ENCODE measurements around the gene MMP3.
"Not testable (repeated sequence)": the region's sequence is repeated elsewhere in the genome, so short reads cannot be mapped to it uniquely, and the experiment has no call there.

Gene MMP3

GRCh38 chr11:102843489-102843888, at the start of gene MMP3:
Gene MMP3, minus strand, starts transcription at chr11:102843609. Its CDS starts 63 bp downstream, at chr11:102843546.
- no peak for DNase-seq (ENCODE audit: low read depth in 2 of 2)

GRCh38 chr11:102891736-102892135, 48.3 kb upstream of the MMP3 start:
- DNase-seq (ENCODE audit: low read depth in 2 of 2) = no peak

DNA sequence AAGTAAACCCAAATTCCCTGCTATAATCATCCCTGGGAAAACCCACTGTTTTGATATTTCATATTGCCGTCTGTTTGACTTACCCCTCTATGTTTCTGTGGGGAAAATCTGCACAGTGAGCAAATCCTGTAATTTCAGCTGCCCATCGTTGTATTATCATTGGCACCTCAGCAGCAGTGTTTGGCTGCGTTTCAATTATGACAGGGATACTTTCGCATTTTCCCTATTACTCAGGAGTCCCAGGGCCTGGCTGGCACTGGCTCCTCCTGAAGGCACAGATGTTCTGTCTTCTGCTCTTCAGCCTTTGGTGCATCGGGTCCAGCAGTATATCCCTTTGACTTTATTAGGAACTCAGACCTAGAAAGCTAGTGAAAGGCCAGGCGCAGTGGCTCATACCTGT, 43.6 kb upstream of the MMP3 start:
- DNase-seq (ENCODE audit: low read depth in 2 of 2) = no peak

- no peak for DNase-seq (ENCODE audit: low read depth in 2 of 2)
Observed at GRCh38 chr11:102883141-102883540, 39.7 kb upstream of the MMP3 start.

- DNase-seq (ENCODE audit: low read depth in 2 of 2) = no peak
Observed at GRCh38 chr11:102882389-102883024, 39.1 kb upstream of the MMP3 start.

DNA sequence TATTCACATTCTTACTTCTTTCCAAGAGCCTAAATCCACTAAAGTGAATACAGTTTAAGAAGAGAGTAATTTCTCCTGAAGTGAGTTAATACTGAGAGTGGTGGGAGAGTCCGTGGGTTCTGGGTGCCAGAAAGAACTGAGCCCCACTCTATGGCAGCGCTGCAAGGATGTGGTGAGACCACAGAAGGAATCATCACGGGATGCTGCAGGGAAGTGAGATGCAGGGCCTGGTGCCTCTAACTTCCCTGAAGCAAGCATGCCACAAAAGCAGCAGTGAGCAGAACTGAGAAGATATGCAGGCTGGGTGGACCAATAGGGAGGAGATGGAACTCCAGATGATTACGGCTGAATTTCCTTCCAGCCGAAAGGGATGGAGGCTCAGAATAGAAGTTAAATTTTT, 36.4 kb upstream of the MMP3 start:
- DNase-seq (ENCODE audit: low read depth in 2 of 2) = no peak

- DNase-seq (ENCODE audit: low read depth in 2 of 2) = no peak
Observed at GRCh38 chr11:102878595-102878994, 35.2 kb upstream of the MMP3 start.

- no peak for DNase-seq (ENCODE audit: low read depth in 2 of 2)
Observed at GRCh38 chr11:102874852-102875251, 31.4 kb upstream of the MMP3 start, which contains the start of gene MMP12. Gene MMP12, minus strand, starts transcription at chr11:102874982. Its CDS starts 45 bp downstream, at chr11:102874937.

DNA sequence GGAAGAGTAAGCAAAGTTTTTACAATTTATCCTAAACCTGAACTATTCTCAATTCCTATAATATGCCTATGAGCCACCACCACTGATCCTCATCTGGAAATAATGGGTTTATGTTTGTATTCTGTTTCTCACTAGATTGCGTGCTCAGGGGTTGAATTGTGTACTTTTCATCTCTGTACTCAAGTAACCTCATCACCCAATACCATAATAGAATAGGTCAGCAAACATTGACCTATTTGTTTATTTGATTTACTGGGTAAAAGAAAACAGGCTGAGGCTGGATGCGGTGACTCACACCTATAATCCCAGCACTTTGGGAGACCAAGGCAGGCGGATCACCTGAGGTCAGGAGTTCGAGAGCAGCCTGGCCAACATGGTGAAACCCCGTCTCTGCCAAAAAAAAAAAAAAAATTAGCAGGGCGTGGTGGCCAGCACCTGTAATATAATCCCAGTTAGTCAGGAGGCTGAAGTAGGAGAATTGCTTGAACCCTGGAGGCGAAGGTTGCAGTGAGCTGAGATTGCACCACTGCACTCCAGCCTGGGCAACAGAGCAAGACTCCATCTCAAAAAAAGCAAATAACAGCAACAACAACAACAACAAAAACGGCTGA, 26.1 kb upstream of the MMP3 start:
- DNase-seq (ENCODE audit: low read depth in 2 of 2) = not testable (repeated sequence)

DNA sequence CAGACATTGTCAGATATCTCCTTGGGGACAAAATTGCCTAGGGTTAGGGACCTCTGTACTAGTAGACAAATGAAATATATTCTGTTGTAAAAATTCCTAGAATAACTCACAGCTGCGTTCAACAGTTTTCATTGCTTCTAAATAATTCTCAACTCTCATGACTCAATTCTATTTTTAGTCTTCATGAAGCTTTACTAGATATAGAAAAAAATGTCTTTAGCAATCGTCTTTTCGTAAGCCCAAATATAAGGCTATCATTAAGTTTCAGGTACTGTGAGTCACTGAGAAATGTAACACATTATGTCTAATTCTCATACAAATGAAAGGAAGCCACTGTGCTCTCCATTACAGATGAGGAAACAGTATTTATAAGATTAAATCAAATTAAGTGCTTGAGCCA, 24.9 kb upstream of the MMP3 start:
- no peak for DNase-seq (ENCODE audit: low read depth in 2 of 2)

DNA sequence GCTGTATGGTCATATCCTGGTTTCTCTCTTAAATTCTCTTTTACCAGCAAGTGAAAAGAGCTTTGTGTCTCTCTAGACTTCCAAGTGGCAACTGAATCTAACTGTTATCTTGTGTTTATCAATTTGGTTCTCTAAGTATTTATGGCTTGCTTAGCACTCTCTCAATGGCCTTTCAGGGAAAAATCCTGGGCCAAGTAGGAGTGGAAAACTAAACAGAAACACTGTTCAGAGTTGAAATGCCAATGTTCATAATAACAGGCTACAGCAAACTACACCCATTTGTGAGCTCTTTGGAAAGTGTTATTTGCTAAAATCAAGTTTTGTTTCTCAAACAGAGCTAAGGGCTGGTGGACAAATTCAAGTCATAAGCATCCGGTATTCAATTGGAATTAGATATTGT, 21.3 kb upstream of the MMP3 start:
- no peak for DNase-seq (ENCODE audit: low read depth in 2 of 2)

- no peak for DNase-seq (ENCODE audit: low read depth in 2 of 2)
Observed at GRCh38 chr11:102853956-102854355, 10.5 kb upstream of the MMP3 start.

- no peak for DNase-seq (ENCODE audit: low read depth in 2 of 2)
Observed at GRCh38 chr11:102853055-102853454, 9.6 kb upstream of the MMP3 start.

- no peak for DNase-seq (ENCODE audit: low read depth in 2 of 2)
Observed at GRCh38 chr11:102850973-102851745, 7.8 kb upstream of the MMP3 start.

- DNase-seq (ENCODE audit: low read depth in 2 of 2) = no peak
Observed at GRCh38 chr11:102849311-102849710, 5.9 kb upstream of the MMP3 start.

GRCh38 chr11:102846292-102846691, 2.9 kb upstream of the MMP3 start:
- no peak for DNase-seq (ENCODE audit: low read depth in 2 of 2)

DNA sequence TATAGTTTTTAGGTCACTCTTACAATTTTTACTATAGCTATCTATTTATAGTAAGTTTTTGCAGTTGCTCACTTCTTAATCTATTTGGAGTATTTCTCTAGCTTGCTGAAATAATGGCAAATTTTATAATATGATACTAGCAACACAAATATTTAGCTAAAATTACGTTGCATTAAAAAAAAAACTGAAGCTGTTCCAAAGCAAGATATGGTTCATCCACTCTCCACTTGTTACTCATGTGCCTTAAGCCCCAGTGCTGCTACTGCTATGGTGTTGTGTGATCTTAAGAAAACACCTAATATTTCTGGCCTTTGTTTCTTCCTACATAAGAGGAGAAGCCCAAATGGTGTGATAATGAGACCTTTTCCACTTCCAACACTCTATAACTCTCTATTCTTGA, 479 bp downstream of the MMP3 start:
- no peak for DNase-seq (ENCODE audit: low read depth in 2 of 2)

DNA sequence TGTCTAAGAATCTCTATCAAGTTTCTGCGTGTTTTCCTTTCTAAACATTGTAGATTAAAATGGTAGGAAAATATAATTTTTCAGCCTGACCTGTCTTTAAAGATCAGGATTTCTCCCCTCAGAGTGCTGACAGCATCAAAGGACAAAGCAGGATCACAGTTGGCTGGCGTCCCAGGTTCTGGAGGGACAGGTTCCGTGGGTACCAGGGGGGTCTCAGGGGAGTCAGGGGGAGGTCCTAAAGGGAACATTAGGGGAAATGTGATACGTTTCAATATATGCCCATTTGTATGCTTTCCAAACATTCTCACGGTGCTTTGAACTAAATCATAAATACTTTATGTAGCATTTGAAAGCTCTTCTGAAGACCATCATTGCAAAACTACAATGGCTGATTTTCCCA, 3.4 kb downstream of the MMP3 start:
- no peak for DNase-seq (ENCODE audit: low read depth in 2 of 2)

- DNase-seq (ENCODE audit: low read depth in 2 of 2) = no peak
Observed at GRCh38 chr11:102837646-102838045, 5.8 kb downstream of the MMP3 start.

GRCh38 chr11:102837156-102837555, 6.3 kb downstream of the MMP3 start:
- DNase-seq (ENCODE audit: low read depth in 2 of 2) = no peak

DNA sequence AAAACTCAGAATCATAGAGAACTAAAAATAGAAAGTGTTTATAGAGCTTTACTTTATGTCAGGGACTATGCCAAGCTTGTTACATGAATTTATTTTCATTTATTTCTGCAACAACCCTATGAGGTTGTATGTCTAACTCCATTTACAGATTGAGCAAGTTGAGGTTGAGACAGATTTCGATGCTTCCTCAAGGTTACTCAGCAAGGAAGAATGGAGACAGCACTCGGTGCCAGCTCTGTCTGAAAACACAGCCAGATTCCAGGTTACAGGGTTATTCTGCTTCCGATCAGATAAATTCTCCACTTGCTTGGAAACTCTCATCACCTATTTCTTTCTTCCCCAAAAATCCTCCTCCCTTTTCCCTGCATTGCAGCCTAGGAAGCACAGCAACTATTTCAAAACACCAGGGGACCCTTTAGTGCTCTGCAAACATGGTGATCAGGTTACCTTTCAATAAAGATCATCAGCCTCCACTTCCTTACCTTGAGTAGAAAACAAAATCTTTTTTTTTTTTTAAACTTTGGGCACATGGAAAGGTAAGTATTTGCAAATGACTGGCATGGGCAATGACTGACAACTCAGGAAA, 7.0 kb downstream of the MMP3 start:
- no peak for DNase-seq (ENCODE audit: low read depth in 2 of 2)

DNA sequence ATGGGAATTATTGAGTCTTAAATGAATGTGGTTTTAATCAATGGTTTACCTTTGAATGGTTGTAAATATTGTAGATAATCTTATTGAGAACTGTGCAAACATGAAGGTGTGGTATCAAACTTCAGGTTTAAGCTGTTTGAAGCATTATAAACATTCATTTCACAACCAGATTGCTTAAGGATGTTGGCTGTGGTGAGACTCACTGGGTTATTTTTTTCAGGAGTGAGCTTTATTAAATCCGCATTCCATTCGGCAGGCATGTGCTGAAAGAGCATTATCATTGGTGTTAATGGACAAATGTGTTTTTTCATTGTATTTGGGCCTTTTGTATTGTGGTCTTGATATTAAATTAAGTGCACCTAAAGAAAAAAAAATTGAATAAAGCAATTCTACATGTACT, 9.7 kb downstream of the MMP3 start:
- no peak for DNase-seq (ENCODE audit: low read depth in 2 of 2)

DNA sequence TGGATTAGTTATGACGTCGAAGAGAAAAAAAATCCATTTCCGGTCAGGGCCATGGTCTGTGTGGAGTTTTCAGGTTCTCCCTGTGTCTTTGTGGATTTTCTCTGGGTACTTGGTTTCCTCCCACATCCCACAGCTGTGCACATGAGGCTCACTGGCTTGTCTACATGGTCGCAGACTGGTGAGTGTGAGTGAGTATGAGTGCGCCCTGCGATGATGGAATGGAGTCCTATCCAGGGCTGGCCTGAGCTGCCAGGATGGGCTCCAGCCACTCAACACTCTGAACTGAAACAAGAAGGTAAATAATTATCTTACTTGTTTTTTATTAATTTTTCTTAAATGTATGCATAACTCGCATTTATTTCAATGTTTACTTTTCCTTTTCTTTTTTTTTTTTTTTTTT, 10.8 kb downstream of the MMP3 start:
- DNase-seq (ENCODE audit: low read depth in 2 of 2) = no peak
